Activated CD8-positive, alpha-beta memory T cell treated with anti-CD3 and anti-CD28 coated beads, Interleukin-2, amount 50 U/mL, for 4 hours (primary cell): ENCODE data around the gene MRGPRD.

ENCODE experiments used
- DNase-seq: peaks from one replicate; pipeline ENCODE4 v3.0.0-alpha.2; 2020

MRGPRD gene

GRCh38 chr11:68941324-68942094 lies 39.3 kb downstream of the MRGPRD start:
- no peak for DNase-seq

- DNase-seq = no peak
These were observed 40.0 kb downstream of the MRGPRD start for GRCh38 chr11:68940651-68941323.

- DNase-seq = no peak
These were observed 40.9 kb downstream of the MRGPRD start for GRCh38 chr11:68939583-68940555.

GRCh38 chr11:68938816-68939582 lies 41.8 kb downstream of the MRGPRD start:
- DNase-seq = no peak

DNA sequence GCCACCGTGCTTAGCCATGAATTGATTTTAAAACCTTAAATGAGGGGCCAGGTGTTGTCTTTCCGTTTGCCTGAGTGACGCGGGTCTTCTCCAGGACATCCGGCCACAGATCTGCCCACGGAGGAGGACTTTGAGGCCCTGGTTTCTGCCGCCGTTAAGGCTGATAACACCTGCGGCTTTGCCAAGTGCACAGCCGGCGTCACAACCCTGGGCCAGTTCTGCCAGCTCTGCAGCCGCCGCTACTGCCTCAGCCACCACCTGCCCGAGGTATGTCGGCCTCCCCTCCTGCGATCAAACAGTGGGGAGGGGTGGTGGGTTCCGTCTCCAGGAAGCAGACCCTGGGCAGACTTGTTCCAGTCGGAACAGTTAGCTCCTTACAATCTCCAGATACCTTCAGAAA lies 42.7 kb downstream of the MRGPRD start:
- no peak for DNase-seq

GRCh38 chr11:68936676-68937620 lies 43.8 kb downstream of the MRGPRD start:
- DNase-seq = no peak

GRCh38 chr11:68936358-68936636 lies 44.5 kb downstream of the MRGPRD start:
- no peak for DNase-seq

- DNase-seq = no peak
These were observed 45.0 kb downstream of the MRGPRD start for GRCh38 chr11:68935516-68936357.

DNA sequence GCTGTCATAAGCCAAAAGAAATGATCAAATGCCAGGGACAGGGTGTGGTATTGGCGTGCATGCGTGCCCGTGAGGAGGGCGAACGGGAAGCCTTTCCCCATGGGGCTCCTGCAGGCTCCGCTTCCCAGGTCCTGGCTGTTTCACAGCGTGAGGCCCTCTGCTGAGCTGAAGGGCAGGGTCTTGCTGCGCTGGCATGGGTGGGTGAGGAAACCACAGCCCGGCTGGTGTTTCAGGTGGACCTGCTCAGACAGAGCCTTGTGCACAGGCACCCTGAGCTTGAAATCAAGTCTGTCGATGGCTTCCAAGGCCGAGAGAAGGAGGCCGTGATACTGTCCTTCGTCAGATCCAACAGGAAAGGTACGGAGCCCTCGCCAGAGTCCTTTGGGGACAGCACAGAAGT lies 45.7 kb downstream of the MRGPRD start:
- DNase-seq = no peak

DNA sequence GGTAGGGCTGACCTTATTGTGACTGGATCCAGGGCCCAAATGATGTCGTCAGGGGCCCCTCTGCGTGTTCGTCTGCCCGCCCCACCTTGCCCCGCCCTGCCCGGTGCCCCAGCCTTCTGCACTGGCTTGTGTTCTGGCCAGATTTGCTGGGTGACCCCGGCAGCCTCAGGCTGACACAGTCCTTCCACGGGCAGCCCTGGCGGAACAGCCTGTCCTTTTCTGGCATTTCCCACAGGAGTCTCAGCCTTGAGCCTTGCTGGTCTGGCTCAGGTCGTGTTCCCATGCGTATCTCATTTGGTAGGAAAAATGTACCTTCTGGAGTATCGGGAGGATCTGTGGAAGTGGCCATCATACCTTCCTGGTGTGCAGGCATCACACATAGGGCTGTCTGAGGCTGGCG lies 46.1 kb downstream of the MRGPRD start:
- no peak for DNase-seq

DNA sequence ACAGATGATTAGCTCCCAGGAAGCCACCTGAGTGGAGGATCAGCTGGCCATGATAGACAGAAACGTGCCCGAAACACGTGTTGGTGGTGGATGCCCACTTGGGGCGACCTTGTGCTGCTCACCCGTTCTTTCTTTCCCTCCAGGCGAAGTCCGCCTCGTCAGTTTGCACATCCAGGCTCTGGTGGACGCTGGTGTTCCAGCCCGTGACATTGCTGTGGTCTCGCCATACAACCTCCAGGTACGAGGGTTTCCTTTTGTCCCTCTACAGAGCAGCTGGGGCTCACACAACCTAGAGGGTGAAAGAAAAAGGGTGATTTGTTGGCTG lies 46.5 kb downstream of the MRGPRD start:
- DNase-seq = no peak

- no peak for DNase-seq
These were observed 47.0 kb downstream of the MRGPRD start for GRCh38 chr11:68933605-68934320.

DNA sequence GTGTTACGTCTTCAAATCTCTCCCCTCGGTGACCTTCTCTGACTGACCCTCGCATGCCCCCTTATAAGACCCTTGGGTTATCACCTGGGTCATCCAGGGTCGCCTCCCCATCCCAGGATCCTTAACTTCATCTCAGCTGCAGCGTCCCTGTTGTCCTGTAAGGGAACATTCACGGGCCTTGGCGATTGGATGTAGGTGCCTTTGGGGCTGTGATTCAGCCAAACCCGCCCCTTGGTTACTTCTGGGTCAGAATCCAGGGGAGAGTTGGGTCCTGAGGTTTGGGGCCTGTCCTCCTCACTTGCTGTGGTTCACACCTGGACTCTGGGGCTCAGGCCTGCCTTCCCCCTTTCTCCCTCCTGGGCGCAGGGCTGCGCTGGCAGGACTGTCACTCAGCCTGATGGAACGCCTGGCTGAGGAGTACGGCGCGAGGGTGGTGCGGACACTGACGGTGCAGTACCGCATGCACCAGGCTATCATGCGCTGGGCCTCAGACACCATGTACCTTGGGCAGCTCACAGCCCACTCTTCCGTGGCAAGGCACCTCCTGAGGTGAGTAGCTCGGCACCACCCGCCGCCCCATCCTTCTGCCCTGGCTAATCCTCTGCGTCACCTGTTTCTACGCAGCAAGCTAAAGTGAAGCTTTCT lies 47.7 kb downstream of the MRGPRD start:
- DNase-seq = no peak

GRCh38 chr11:68932358-68932757 lies 48.4 kb downstream of the MRGPRD start:
- DNase-seq = no peak

DNA sequence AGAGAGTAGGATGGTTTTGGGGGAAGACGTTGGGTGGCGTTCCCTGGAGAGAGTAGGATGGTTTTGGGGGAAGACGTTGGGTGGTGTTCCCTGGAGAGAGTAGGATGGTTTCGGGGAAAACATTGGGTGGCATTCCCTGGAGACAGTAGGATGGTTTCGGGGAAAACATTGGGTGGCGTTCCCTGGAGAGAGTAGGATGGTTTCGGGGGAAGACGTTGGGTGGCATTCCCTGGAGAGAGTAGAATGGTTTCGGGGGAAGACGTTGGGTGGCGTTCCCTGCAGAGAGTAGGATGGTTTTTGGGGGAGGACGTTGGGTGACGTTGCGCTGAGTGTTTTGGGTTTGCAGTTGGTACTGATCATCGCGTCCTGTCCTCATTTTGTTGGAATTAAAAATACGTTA lies 48.9 kb downstream of the MRGPRD start:
- no peak for DNase-seq

DNA sequence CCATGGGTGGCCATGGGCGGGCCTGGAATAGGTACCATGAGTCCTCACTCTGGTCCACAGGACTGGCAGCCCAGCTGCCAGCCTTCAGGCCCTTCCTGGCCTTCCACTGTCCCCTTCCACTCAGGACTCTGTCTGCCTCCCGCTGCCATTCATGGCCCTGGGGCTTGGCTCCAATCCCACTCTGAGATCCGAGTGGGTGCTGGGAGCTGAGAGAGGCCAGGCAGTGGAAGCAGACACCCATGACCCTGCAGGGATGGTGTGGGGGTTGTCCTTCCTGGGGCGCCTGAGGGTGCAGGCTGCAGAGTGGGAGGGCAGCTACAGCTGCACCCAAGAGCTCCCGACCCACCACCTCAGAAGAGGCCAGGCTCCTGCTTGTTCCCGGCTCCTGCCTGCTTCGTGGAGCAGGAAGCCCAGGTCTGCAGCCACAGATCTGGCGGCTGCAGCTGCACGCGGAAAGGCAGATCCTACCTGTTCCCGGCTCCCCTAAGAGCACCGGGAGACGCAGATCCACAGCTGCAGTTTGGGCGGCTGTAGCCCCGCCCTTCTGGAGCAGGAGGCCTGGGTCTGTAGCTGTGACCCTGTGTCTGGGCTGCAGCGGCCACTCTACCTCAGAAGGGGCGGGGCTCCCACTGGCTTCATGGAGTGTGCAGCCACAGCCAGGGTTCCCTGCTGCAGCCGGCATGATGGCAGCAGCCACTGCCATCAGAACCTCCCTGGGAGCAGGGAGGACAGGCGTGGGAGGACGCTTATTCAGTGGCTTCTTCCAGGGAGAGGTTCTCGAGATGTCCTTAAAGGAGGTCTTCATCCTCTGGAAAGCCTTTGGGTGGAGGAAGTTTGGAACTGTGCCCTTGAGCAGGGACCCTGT lies 49.6 kb downstream of the MRGPRD start:
- DNase-seq = no peak
